ENCODE results near the gene PIGO.

DNA sequence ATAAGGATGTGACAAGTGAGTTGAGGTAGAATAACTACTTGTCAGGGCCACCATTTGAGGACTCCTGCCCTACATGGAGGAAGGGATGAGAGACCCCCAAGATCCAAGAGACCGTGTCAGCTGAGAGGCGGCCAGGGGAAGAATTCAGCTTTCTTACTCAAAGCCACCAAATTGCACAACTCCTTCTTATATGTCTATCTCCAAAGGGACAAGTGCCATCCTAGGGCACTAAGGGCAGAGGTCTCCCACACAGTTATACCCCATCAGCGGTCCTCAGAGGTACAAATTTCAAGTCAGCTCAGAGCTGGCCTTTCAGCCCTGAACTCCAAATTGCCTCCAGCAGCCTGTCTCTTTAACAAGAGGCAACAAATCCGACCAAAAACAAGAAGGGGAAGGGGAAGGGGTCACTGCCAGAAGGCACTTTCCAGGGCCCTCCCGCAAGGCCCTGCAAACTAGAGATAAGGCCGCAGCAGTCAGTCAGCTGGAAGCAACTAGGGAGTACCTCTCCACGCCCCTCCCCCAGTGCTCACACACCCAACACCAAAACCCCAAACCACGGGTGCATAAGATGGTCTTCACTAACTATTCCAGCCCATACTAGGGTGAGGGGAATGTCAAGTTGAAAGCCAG lies 12.7 kb upstream of the PIGO start:
- TF ChIP-seq POLR2AphosphoS5 (IDR thresholded peaks at IDR 0.05) (no peak), POLR2A (IDR thresholded peaks at IDR 0.05) (no peak)
